Activated naive CD4-positive, alpha-beta T cell treated with anti-CD3 and anti-CD28 coated beads, Interleukin-2, amount 50 U/mL, for 16 hours (primary cell): ENCODE measurements around the gene FGF14.
"Not testable (repeated sequence)": the region's sequence is repeated elsewhere in the genome, so short reads cannot be mapped to it uniquely, and the experiment has no call there.

Source experiments
- DNase-seq: peaks from one replicate; pipeline ENCODE4 v3.0.0-alpha.2; 2020

FGF14 gene

DNA sequence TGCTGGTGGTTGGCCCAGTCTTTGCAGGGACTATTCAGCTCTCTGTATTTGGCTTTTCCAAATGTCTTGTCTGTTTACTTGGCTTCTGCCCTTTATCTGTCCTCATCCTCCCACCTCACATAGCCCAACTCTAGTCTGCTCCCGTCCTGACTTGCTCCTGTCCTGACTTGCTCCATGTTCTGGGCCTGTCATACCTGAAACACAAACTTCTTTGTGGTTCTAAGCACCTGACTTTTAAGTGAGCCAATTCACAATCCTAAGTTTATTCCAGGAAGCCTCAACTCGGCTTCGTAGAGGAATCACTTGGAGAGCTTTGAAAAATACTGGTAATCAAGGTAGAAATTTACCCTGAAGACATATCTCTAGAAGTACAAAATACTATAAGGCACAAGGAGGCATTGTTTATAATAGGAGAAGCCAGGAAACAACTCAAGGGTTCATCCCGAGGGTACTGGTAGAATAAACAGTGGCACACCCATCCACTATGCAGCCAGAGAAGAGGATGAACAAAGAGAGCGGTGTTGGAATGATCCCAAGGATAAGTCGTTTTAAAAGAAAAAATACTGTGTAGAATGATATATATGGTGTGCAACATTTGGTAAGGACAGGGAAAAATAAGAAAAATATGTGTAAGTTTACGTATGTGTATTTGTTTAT lies 284.5 kb downstream of the FGF14 start:
- no peak for DNase-seq

DNA sequence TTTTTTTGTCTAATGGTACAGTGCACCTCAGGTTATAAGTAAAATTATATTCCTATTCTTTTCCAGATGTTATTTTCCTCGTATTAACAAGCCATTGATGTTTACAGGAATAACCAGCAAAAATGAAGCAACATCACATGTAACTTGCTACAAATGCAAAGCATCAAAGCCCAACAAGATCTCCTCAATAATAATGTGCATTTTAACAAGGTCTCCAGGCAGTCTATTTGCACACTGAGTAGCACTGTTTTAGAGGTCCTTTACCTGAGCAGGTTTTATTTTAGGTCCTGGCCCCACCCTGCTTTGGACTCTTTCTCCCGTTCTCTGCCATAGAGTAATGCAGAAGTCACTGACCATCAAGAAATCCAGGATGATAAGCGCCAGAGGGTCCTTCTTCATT lies 298.4 kb downstream of the FGF14 start:
- DNase-seq = no peak

DNA sequence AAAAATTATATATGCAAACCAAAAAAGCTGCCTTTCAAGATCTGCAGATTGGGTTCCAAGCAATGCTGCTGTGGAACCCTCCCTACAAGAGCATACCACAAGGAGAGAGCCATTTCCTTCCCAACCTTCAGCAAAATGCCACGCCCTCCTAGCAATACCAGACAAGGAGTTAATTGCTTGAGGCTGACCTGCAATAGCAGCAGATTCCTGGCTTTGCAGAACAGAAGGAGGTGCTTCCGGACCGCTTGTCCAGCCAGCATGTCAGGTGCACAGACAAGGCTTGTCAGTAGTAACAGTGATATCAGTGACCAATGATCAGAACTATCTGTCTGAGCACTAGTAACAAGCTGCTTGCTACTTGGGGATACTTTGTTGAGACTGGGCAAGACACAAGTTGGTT lies 301.6 kb downstream of the FGF14 start:
- no peak for DNase-seq

DNA sequence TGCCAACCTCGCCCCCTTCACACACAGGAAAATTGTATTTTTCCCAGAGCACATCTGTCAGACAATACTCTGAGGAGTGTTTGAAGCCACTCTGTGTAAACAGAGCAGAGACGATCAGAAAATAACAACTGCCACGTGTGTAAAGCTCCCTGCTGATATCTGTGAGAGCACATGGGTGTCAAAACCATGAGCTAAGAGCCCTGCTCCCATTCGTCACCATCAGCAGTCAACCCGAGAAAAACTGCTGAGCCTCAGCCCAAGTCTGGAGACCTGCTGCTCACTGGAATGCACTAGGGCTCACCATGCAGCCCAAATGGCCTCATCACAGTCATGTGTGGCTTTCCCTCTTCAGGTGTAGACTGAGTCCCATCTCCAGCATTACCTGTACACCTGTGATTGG lies 304.1 kb downstream of the FGF14 start:
- no peak for DNase-seq

DNA sequence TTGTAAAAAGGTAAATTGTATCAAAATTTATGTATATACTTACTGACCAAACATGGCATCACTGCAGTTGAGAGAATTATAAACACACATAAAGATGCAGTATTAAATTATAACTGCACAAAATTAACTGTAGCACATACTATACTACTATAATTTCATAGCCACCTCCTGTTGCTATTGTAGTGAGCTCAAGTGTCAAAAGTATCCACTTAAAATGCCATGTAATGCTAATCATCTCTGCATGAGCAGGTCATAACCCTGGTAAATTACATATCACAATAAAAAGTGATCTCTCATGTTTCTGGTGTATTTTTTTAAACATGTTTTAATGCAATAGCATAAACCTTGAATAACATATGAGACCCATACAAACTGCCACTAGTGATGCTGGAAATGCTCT lies 308.6 kb downstream of the FGF14 start:
- DNase-seq = not testable (repeated sequence)

DNA sequence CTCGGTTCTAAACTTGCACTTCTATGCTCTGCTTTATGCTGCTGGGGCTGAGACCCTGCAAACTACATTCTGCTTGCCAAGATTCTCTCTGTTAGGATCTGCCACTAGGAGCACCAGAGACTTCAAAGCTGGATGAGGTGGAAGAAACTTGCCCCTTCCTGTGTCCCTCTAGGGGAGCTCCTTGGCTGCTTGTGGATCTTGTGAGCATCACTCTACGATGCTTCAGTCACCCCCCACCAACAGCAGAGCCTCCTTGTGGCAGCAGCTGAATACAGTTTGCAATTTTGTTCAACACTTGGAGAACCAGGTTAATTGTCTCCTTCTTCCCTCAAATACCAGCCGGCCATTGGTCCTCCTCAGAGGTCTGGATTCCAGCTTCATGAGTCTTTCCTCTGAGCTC lies 310.6 kb downstream of the FGF14 start:
- DNase-seq = no peak

DNA sequence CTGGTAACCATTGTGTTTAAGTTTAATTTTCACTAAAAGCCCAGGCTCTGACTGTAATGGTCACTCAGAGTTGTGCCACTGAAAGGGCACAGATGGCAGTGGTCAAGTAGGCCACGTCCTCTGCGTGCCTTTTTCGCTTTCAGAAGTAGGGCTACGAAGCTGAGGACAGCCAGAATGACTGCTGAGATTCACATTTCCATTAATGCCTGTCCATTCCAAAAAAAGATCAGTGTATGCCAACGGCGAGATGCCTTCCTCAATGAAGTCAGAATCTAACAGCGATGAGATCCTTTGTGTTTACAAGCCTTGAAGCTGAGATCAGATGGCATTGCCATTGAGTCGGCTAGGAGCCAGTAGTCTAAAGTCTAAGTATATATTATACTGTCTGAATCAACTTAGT lies 311.3 kb downstream of the FGF14 start:
- no peak for DNase-seq

DNA sequence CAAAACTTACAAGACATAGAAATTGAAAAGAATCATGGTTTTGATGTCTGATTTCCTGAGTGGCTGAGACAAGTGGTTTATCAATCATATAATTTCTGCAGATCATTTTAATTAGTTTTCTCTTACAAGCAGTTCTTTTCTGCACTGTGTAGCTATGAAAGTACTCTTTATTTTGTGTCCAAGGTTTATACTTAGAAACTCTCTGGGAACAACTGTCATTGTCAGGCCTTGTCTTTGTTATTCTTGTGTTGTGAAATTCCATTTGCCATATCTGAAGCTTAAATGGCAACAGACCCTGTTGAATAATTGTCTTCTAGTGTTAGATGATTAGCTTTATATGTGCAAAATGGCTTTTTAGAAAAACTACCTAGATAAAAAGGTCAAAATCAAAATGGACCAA lies 312.1 kb downstream of the FGF14 start:
- DNase-seq = no peak

DNA sequence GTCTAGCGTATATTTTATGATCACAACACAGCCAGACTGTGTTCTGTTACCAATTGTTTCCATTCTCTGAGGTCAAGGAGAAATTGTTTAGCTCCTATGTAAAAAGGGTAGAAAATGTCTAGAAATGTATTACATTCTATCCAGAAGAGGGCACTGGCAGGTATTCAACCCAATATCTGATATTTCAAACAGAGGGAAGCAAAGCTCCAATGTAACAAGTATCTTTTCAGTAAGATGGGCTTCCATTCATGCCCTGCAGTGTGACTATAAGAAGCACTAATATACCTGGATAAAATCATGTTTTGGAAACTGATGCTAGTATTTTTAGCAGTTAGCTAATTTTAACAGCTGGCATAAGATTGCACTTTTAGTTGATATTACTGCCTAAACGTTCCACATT lies 312.7 kb downstream of the FGF14 start:
- no peak for DNase-seq

DNA sequence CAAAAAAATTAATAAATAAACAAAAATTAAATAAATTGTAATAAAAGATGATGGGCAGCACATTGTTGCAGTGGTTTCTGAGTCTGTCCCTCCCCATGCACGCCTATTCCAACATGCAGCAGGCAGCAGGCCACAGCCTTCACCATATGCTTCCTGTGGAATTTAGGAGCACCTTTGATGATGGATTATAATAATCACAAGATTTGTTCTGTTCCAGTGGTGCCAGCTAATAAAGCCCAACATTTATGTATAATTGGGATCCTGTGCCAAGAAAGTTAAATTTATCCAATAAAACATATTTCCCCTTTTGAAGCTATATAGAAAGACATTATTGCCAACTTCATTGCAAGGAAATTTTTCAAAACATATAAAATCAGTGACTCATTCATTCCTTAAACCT lies 328.6 kb downstream of the FGF14 start:
- no peak for DNase-seq

DNA sequence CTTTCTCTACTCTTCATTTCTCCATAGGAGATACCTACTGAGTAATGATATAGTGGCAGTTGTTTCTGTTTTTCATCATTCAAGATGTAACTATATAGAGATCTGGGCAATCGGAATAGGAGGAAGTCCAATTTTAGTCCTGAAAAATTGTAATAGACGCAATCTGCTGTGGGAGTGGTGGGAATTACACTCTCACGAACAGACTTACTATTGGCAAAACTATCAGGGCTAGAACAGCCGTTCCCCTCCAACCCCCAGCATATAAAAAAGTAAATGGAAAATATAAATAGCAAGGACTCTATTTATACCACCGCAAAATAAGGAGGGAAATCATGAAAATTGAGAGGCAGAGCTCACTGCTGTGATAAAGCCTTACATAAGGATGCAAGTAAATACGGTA lies 330.1 kb downstream of the FGF14 start:
- no peak for DNase-seq

DNA sequence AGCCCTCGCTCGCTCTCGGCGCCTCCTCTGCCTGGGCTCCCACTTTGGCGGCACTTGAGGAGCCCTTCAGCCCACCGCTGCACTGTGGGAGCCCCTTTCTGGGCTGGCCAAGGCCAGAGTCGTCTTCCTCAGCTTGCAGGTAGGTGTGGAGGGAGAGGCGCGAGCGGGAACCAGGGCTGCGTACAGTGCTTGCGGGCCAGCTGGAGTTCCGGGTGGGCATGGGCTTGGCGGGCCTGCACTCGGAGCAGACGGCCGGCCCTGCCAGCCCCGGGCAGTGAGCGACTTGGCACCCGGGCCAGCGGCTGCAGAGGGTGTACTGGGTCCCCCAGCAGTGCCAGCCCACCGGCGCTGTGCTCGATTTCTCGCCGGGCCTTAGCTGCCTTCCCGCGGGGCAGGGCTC lies 333.5 kb downstream of the FGF14 start:
- DNase-seq = not testable (repeated sequence)

DNA sequence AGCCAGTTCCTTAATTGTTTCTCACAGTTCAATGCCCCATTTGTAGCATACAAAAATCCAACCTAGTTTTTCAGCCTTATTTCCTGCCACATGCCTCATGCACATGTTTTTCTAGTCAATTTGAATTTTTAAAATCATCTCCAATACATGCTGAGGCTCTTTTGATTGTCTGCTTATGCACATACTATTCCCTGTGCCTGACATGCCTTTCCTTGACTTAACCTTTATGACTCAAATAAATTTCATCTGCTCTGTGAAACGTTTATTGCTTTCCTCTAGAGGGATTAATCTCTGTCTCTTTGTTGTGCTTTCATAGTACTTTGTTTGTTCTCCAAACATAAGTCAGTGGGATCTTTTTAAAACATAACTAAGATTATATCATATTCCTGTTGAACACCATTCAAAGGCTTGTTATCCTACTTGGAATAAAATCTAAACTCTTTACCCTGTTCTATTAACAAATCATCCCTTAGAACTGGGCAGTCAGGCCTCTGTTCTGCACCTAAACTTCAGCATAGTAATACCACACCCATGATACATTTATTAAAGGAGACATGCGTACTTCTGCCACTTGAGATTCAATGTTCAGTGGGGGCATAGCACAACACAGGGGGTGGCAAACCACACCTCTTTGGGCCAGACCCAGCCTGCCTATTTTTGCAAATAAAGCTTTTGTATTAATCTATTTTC lies 346.6 kb downstream of the FGF14 start:
- DNase-seq = no peak

DNA sequence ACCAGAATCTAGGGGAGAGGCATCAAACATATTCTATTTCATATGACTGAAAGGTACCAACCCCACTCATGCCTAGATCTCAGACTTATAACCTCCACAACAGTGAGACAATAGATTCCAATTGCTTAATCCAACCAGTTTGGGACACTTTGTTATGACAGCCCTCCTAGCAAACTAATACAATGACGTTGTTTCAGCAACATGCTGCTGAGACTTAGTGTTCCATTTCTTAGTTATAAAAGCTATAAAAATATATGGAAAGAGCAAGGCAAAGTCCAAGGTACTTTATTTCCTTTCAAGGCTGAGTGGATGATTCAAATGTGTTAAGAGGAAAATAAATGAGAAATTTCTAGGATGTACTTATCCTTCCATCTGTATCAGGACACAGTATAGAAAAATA lies 352.0 kb downstream of the FGF14 start:
- DNase-seq = no peak

DNA sequence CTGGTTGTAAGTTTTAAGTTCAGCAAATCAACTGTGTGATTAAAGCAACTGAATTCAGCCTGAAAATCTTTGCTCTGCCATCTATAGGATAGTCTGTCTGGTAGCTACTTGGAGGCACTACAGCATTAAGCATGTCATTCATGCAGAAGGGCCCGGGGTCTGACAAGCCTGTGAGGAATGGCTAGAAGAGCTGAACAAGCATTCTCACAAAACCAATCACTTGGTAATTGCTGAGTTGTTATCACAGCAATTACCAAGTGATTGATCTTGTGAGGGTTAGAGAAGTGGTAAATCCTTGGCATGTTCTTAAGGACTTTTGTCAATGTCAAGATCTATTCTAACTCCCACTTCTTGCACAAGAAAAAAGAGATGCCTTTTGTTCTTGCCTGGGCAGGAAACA lies 356.1 kb downstream of the FGF14 start:
- DNase-seq = no peak

DNA sequence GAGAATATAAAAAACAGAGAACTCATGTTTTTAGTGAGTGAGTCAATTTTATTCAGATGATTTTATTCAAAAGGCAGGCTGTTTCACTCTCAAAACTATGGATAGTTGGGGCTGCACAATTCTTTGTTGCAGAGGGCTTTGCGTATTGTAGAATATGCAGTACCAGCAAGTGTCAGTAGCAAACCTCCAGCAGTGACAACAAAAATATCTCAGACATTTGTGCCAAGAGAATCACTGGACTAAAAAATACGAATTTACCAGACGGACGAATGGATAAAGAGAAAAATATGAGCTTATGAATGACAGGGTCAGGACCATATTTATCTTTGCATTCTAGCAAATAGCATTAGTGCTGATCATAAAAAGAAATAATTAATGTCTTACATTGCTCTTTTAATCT lies 359.1 kb downstream of the FGF14 start:
- DNase-seq = no peak

DNA sequence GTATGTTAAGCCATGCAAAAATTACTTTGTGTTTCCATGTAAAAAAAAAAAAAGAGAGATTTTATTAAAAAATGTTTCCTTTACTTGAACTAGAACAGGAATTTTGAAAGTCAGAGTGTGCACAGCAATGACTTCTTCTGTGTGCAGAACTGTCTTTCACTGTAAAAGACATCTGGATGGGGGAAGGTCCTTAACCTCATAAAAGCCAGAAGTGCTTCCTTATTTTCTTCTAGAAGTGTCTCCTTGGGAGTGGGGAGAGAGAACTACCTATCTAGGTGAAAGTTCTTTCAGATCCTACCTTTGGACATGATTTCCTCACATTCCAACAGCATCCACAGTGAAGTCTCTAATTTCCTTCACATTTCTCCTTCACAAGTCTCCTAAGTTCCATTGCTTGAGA lies 360.3 kb downstream of the FGF14 start:
- DNase-seq = no peak

DNA sequence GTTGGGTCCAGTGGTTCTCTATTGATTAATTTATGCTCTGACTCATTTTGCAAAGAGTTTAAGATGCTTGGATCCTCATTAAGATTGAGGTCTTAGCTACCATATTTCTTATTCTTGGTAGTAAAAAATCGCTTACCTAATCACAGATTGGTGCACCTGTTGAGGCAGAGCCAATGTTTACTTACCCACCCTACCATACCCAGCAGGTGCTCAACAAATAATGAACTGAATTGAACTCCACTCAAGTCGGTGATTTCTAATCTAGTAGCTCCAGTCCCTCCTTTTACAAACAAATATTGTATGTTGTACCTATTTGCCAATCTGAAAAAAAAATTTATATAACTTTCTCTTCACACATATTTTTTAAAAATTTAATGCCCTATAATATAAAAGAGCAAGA lies 361.0 kb downstream of the FGF14 start:
- no peak for DNase-seq

DNA sequence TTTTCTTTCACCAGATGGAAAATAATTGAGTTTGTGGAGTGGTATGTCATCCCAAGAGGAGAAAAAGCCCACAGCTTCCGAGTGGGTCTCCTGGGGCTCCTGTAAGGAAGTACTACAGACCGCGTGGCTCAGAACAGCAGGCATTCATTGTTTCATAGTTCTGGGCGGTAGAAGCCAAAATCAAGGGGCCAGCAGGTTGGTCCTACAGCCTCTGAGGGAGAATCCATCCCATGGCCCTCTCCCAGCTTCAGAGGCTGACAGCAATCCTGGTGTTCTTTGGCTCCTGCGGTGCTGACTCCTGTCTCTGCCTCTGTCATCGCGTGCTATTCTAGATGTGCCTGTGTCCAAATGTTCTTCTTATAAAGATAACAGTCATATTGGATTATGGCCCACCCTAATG lies 362.6 kb downstream of the FGF14 start:
- no peak for DNase-seq

DNA sequence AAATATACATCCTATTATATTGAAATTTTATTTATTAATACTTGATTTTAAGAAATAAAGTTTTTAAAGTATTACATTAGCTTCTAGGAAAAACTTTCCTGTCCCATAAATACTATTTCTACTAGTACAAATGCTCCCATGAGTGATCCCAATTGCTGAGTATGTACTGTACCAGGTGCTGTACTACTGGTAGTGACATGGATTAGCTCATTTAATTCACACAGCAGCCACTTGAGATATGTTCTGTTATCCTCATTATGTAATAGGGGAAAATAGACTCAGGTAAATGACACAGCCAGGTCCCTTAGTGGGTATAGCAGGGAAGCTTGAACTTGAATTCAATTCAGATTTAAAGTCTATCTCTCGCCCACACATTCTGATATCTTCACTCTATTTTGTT lies 363.1 kb downstream of the FGF14 start:
- DNase-seq = no peak

DNA sequence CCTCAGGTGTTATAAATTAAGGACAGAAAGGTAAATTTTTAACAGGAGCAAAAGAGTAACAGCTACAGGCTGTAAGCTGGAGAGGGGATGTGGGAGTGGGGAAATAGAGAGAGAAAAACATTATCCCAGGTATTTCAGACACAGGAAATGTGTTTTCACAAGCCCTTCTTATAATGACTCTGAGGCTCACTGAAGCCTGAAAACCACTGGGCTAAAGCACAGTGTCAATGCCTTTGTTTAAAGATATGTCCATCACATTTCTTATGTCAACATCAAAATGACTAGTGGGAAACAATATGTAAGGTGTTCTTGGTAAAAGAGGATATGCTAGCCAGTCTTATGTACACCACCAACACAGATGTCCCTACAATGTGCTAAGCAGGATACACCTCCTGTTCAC lies 365.9 kb downstream of the FGF14 start:
- DNase-seq = no peak

DNA sequence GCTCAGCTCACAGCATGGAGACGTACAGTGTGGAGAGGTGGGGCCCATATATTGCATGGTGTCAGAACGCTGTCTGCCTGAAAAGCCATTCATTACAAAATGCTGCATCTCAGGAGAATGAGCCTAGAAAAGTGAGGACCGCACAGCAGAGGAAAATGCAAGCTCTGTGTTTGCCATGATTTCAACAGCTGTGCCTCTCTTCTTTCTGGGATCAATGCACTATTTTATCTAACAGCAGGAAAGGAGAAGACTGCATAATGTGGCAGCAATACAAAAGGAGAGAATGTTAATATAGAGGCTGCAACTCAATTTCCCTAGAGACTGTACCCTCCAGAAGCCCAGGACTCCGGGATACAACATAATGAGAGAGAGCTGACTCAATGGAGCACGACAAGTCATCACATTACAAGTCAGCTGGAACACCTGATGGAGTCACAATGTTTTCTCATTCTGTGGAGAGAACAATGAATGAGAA lies 368.0 kb downstream of the FGF14 start:
- no peak for DNase-seq

DNA sequence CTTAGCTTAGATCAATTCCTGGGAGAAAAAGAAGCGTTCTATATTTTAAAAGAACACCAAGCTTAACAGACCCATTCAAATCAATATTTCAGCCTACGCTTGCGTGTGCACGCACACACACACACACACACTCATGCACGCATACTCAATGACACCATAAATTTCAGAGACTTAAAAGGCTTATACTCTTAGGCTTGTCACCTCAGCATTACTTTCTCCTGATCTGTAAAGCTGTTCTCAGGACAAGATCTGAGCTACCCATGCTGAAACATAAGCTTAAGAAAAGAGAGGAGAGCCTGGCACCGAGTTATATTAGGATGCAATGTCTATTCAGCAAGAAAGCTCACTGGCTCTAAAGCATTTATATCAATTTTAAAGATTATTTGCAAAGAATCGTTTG lies 368.5 kb downstream of the FGF14 start:
- no peak for DNase-seq

DNA sequence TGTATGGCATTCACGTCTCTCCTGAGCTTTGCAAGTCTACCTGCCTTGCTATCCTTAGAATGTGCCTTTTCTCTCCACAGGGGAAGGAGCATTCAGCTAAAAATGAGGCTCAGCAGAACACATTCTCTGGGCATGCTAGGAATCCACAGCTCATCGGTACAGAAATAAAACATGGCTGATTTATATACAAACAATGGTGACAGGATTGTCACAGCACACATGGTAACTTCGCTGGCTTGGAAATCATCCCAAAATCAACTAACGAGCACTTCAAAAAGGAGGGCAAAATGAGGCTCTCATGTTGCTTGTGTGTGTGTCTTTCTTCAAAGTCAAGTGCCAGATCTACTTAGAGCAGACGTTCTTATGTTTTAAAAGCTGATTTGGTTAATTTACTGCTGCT lies 373.0 kb downstream of the FGF14 start:
- DNase-seq = no peak

DNA sequence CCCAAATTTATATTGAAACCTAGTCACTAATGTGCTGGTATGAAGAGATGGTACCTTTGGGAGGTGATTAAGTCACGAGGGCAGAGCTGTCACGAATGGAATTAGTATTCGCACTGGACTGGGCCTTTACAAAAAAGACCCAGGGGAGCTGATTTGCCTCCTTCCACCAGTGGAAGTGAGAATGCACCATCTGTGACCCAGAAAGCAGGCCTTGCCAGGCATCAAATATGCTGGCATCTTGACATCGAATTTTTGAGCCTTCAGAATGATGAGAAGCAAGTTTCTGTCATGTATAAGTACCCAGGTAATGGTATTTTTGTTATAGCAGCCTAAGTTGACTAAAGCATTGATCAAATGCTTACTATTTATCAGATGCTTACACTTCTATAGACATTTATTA lies 373.6 kb downstream of the FGF14 start:
- DNase-seq = no peak
